Jurkat, Clone E6-1 (cell line): ENCODE data around the gene ZMYND19.
A peak's percentile ranks its signal among the peaks of the same experiment; 100 is the strongest.
"Not testable (repeated sequence)": the region's sequence is repeated elsewhere in the genome, so short reads cannot be mapped to it uniquely, and the experiment has no call there.

Experiments used
- DNase-seq: peaks from one replicate; pipeline ENCODE4 v3.0.0-alpha.2; 2011; ENCODE audit warnings: low read depth, low spot score
- H3K4me3 ChIP-seq: 2 replicates; pipeline ENCODE4 v1.5.1; 2011; ENCODE audit warnings: mild to moderate bottlenecking, low read length, control low read depth, moderate library complexity

Gene ZMYND19

GRCh38 chr9:137569609-137570203 is 20.6 kb downstream of the ZMYND19 start:
- H3K4me3 ChIP-seq, result no peak overlapping the region
- no peak for DNase-seq

- DNase-seq, H3K4me3 ChIP-seq: not testable (repeated sequence)
These were observed 21.9 kb downstream of the ZMYND19 start for GRCh38 chr9:137568445-137568844.

GRCh38 chr9:137564817-137565411 is 25.4 kb downstream of the ZMYND19 start:
- no peak overlapping the region for H3K4me3 ChIP-seq
- DNase-seq, result no peak

- H3K4me3 ChIP-seq, result no peak overlapping the region
- no peak for DNase-seq
These were observed 26.2 kb downstream of the ZMYND19 start for GRCh38 chr9:137564134-137564533.

- H3K4me3 ChIP-seq, result no peak overlapping the region
- no peak for DNase-seq
These were observed 32.2 kb downstream of the ZMYND19 start for GRCh38 chr9:137558127-137558526.

GRCh38 chr9:137556069-137556838 is 34.1 kb downstream of the ZMYND19 start:
- no peak for DNase-seq
- no peak overlapping the region for H3K4me3 ChIP-seq

- H3K4me3 ChIP-seq, result no peak overlapping the region
- DNase-seq, result no peak
These were observed 35.1 kb downstream of the ZMYND19 start for GRCh38 chr9:137555179-137555578.

GRCh38 chr9:137554349-137554748 is 36.0 kb downstream of the ZMYND19 start:
- H3K4me3 ChIP-seq, result no peak overlapping the region
- DNase-seq, result no peak

GRCh38 chr9:137553654-137554053 is 36.7 kb downstream of the ZMYND19 start:
- not testable (repeated sequence) for H3K4me3 ChIP-seq, DNase-seq

- DNase-seq, result no peak
- peak overlapping the region; percentile 71 for H3K4me3 ChIP-seq
These were observed 38.1 kb downstream of the ZMYND19 start for GRCh38 chr9:137552022-137552768.

GRCh38 chr9:137551264-137552021 is 38.9 kb downstream of the ZMYND19 start, which contains the start of gene MRPL41:
Gene MRPL41, plus strand, starts transcription at chr9:137551879. Its CDS starts 203 bp downstream, at chr9:137552082.
- peak within 1 kb of the TSS; percentile 71 for H3K4me3 ChIP-seq
- DNase-seq, result peak; percentile 73

GRCh38 chr9:137550958-137551263 is 39.4 kb downstream of the ZMYND19 start:
- DNase-seq, result not testable (repeated sequence)
- peak overlapping the region; percentile 59 for H3K4me3 ChIP-seq

GRCh38 chr9:137550231-137550621 is 40.1 kb downstream of the ZMYND19 start, which contains the start of gene PNPLA7:
Gene PNPLA7, minus strand, starts transcription at chr9:137550402. Its CDS starts 205 bp downstream, at chr9:137550197.
- peak within 1 kb of the TSS; percentile 59 for H3K4me3 ChIP-seq
- DNase-seq, result peak; percentile 28

GRCh38 chr9:137547687-137548543 is 42.4 kb downstream of the ZMYND19 start:
- DNase-seq, result no peak
- H3K4me3 ChIP-seq, result no peak overlapping the region

GRCh38 chr9:137545123-137545522 is 45.2 kb downstream of the ZMYND19 start:
- DNase-seq, result no peak
- no peak overlapping the region for H3K4me3 ChIP-seq

GRCh38 chr9:137544176-137544760 is 46.0 kb downstream of the ZMYND19 start:
- DNase-seq, result no peak
- no peak overlapping the region for H3K4me3 ChIP-seq

GRCh38 chr9:137543237-137543963 is 46.9 kb downstream of the ZMYND19 start:
- DNase-seq, result no peak

More at GRCh38 chr9:137543237-137543963, 46.9 kb downstream of the ZMYND19 start:
- no peak overlapping the region for H3K4me3 ChIP-seq
